ENCODE data around the gene UTP25.

The UTP25 gene, protein sequence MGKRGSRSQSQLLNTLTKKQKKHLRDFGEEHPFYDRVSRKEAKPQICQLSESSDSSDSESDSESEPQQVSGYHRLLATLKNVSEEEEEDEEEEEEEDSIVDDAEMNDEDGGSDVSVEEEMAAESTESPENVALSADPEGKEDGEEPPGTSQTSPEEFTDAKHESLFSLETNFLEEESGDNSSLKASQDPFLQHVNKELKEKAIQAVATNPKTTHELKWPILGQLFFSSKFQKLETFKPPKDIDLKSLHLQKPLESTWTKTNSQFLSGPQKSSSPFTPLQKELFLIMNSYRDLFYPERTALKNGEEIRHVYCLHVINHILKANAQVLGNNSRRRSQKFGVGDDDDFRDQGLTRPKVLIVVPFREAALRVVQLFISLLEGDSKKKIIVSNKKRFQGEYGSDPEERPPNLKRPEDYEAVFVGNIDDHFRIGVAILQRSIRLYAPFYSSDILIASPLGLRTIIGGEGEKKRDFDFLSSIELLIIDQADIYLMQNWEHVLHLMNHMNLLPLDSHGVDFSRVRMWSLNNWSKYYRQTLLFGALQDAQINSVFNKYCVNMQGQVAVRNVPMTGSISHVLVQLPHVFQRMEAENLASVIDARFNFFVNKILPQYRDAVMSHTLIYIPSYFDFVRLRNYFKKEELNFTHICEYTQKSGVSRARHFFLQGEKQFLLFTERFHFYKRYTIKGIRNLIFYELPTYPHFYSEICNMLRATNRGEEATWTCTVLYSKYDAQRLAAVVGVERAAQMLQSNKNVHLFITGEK

DNA sequence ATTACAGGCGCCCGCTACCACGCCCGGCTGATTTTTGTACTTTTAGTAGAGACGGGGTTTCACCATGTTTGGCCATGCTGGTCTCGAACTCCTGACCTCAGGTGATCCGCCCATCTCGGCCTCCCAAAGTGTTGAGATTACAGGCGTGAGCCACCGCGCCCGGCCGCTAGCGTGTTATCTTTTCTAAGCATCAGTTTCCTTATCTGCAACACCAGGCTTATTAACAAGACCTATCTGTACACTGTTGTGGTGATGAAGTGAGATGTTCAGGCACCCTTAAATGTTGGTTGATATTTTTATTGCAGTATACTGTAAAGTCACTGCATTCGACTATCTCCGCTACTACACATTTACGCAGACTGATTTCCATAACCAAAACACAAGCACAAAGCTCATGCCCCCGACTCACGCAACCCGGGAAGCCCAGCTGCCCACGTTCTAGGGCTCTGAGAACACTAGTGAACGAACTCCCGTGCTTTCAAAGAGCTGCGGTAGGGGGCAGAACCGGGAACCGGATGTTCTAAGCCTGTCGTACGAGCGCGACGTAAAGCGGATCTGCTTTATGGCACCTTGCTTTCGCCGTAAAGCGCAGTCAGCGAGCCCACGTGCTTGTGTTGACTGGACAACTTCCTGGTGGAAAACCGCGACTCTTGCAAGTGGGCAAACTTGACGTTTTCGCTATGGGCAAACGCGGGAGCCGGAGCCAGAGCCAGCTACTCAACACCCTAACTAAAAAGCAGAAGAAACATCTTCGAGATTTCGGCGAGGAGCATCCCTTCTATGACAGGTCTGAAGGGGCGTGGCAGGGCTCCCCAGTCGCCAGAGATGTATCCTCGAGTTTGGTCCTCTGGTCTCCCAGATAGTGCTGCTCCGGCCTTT lies at the start of gene UTP25:
Gene UTP25 (plus strand): TSS at position 589 of the 879 bp plus-strand sequence. CDS start 92 bp downstream, at position 681.
- no peaks in the 10 kb centered on the region for H3K27me3 ChIP-seq (ENCODE audit: control insufficient read depth, insufficient read depth, low read length)
- H3K9ac ChIP-seq (ENCODE audit: low read length) = no peak within 1 kb of the TSS
- peak within 1 kb of the TSS; percentile 45 for H3K27ac ChIP-seq (ENCODE audit: low read depth, low read length)
- no peaks in the 10 kb centered on the region for H3K4me1 ChIP-seq (ENCODE audit: control insufficient read depth, insufficient read depth, low read length)
- H3K4me3 ChIP-seq (ENCODE audit: low read length) = peak within 1 kb of the TSS; percentile 93
- peaks cover 2% of the 10 kb centered on the region for H3K36me3 ChIP-seq (ENCODE audit: control insufficient read depth, insufficient read depth, low read length)

DNA sequence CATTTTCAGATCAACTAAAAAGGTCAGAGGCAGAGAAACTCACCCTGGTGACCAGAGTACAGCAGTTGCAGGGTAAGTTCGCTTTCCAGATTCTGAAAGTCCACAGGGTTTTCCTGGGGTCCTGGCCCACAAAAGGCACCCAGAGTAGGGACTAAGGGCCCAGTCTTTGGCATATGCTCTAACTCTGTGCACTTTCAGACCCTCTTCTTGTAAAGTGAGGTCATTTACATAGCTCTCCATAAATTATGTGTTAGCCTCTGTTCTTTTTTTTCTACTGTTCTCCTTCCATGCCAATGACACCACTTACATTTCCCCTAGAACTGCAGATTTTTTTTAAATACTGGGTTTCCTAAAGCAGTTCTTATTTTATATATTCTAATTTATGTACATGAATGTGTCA lies 49.7 kb upstream of the UTP25 start:
- no peak overlapping the region for H3K27ac ChIP-seq (ENCODE audit: low read depth, low read length)
- peaks cover 3% of the 10 kb centered on the region for H3K36me3 ChIP-seq (ENCODE audit: control insufficient read depth, insufficient read depth, low read length)
- no peak overlapping the region for H3K9ac ChIP-seq (ENCODE audit: low read length)
- no peak overlapping the region for H3K4me3 ChIP-seq (ENCODE audit: low read length)
- no peaks in the 10 kb centered on the region for H3K27me3 ChIP-seq (ENCODE audit: control insufficient read depth, insufficient read depth, low read length)
- H3K4me1 ChIP-seq (ENCODE audit: control insufficient read depth, insufficient read depth, low read length) = no peaks in the 10 kb centered on the region

DNA sequence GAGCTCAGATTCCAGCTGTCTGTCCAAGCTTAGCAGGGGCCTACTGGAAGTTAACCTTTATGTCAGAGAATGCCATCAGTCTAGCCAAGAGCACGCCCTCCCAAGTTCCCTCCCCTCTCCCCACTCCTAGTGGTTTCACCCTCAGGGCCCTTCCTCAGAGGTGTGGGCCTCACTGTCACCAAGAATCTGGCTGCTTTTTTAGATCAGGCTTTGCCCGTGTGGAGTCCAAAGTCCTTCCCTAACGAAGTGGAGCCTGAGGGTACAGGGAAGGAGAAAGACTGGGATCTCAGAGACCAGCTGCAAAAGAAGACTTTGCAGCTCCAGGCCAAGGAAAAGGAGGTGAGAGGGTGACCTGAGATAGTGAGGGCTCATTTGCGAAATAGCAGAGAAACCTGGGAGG lies 47.5 kb upstream of the UTP25 start:
- Histone ChIP-seq H3K9ac (ENCODE audit: low read length) (no peak overlapping the region), H3K36me3 (ENCODE audit: control insufficient read depth, insufficient read depth, low read length) (peaks cover 3% of the 10 kb centered on the region), H3K27me3 (ENCODE audit: control insufficient read depth, insufficient read depth, low read length) (no peaks in the 10 kb centered on the region)

GRCh38 chr1:209783386-209783785 lies 44.4 kb upstream of the UTP25 start:
- Histone ChIP-seq H3K27me3 (ENCODE audit: control insufficient read depth, insufficient read depth, low read length) (no peaks in the 10 kb centered on the region), H3K36me3 (ENCODE audit: control insufficient read depth, insufficient read depth, low read length) (no peaks in the 10 kb centered on the region), H3K9ac (ENCODE audit: low read length) (no peak overlapping the region), H3K4me1 (ENCODE audit: control insufficient read depth, insufficient read depth, low read length) (peaks cover 19% of the 10 kb centered on the region), H3K27ac (ENCODE audit: low read depth, low read length) (no peak overlapping the region), H3K4me3 (ENCODE audit: low read length) (peak overlapping the region; percentile 81)

More for the DNA sequence above, 47.5 kb upstream of the UTP25 start:
- Histone ChIP-seq H3K4me1 (ENCODE audit: control insufficient read depth, insufficient read depth, low read length) (peaks cover 13% of the 10 kb centered on the region), H3K4me3 (ENCODE audit: low read length) (no peak overlapping the region), H3K27ac (ENCODE audit: low read depth, low read length) (no peak overlapping the region)

DNA sequence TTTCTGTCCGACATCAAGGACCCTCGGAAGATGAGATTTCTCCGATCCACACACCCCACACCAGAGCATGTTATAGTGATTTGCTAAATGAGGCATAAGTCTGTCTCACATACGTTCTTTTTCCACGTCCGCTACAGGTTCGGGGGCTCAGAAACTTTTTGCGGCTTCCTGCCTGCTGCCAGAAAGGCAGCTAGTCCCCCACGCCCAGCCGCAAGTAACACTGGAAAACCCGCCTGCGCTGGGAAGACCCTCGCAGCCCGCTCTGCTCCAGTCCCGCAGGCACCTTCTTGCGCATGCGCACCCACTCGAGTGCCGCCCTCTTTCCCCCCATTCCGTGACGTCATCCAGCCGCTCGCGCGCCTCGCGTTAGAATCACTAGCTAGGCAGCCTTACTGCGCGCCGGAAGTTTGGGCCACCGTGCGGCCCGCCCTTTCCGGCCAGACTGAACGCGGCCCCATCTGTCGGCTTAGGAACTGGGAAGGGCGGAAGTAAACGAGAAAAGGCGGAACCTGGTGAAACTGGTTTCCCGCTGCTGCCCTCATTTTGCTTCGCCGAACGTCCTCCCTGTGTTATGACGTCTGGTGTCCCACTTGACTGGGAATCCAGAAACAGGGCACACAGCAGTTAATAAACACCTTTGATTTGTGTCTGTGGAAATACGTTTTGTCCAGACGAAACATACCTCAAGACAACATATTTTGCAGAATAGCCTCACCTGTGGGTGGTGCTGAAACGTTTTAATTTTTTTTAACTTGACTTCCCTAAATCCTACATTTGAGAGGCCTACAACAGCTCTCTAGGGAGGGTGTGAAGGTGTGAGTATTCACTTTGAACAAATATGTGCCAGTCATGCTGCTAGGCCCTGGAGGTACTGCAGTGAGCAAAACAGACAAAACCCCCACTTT lies 43.3 kb upstream of the UTP25 start, which contains the start of gene C1orf74:
Gene C1orf74 (minus strand): TSS at position 295 of the 905 bp plus-strand sequence. CDS start 925 bp downstream, outside the sequence.
- peak within 1 kb of the TSS; percentile 89 for H3K27ac ChIP-seq (ENCODE audit: low read depth, low read length)
- H3K4me3 ChIP-seq (ENCODE audit: low read length) = peak within 1 kb of the TSS; percentile 81
- peak within 1 kb of the TSS; percentile 70 for H3K9ac ChIP-seq (ENCODE audit: low read length)
- no peaks in the 10 kb centered on the region for H3K36me3 ChIP-seq (ENCODE audit: control insufficient read depth, insufficient read depth, low read length)
- no peaks in the 10 kb centered on the region for H3K27me3 ChIP-seq (ENCODE audit: control insufficient read depth, insufficient read depth, low read length)
- peaks cover 21% of the 10 kb centered on the region for H3K4me1 ChIP-seq (ENCODE audit: control insufficient read depth, insufficient read depth, low read length)

DNA sequence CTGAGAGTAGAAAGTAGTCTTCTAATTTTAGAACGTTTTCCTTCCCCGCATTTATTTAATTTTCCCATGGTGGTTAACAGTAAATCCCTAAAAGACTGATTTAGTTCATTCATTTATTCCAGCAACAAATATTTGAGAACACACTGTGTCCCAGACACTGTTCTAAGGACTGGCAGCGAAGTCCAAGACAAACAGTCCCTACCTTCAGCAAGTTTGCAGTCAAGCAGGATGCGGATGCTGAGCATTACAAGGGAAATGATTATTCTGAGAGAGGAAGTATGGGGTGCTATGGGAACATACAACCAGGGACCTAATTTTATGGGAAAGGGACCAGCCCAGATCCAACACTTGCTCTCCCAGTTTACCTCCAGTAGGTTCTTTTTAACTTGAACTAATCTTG lies 42.2 kb upstream of the UTP25 start:
- no peak overlapping the region for H3K9ac ChIP-seq (ENCODE audit: low read length)
- no peaks in the 10 kb centered on the region for H3K36me3 ChIP-seq (ENCODE audit: control insufficient read depth, insufficient read depth, low read length)
- H3K4me1 ChIP-seq (ENCODE audit: control insufficient read depth, insufficient read depth, low read length) = peaks cover 21% of the 10 kb centered on the region
- no peak overlapping the region for H3K4me3 ChIP-seq (ENCODE audit: low read length)
- no peak overlapping the region for H3K27ac ChIP-seq (ENCODE audit: low read depth, low read length)
- H3K27me3 ChIP-seq (ENCODE audit: control insufficient read depth, insufficient read depth, low read length) = no peaks in the 10 kb centered on the region

DNA sequence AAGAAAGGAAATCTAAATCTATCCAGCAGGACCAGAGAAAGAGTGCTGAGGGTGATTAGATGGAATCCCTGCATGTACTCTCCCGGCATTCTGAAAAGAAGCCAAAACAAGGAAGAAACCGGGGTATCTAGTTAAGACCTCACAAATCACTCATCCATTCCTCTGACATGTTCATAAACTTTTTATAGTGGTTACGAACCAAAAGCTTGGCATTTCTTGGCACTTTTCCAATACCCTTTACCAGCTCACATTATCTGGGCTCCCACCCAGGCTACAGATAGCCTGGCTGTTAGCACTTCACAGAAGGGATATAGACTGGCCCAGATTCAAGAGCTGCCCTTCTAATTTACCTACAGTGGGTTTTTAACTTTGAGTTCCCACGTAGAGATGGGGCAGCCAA lies 41.6 kb upstream of the UTP25 start:
- no peak overlapping the region for H3K9ac ChIP-seq (ENCODE audit: low read length)
- no peaks in the 10 kb centered on the region for H3K36me3 ChIP-seq (ENCODE audit: control insufficient read depth, insufficient read depth, low read length)
- peaks cover 21% of the 10 kb centered on the region for H3K4me1 ChIP-seq (ENCODE audit: control insufficient read depth, insufficient read depth, low read length)
- no peaks in the 10 kb centered on the region for H3K27me3 ChIP-seq (ENCODE audit: control insufficient read depth, insufficient read depth, low read length)
- H3K4me3 ChIP-seq (ENCODE audit: low read length) = no peak overlapping the region
- no peak overlapping the region for H3K27ac ChIP-seq (ENCODE audit: low read depth, low read length)

DNA sequence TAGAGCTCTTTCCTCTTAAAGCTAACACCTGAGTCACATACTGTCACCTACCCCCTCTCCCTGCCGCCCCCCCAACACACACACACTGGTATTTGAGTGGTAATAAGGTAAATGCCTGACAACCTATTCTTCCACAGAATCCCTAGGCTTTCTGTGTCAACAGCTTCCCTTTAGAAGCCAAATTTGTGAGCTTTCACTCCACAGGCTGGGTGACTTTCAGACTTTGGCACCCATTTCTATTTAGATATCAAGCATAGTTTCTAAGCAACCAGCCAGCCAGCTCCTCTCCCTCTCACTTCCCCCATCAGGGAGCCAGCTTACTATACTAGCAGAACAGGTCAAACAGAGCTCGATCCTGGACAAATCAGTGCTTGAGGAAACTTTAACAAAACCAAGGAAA lies 40.2 kb upstream of the UTP25 start:
- Histone ChIP-seq H3K27ac (ENCODE audit: low read depth, low read length) (peak overlapping the region; percentile 92), H3K36me3 (ENCODE audit: control insufficient read depth, insufficient read depth, low read length) (no peaks in the 10 kb centered on the region), H3K27me3 (ENCODE audit: control insufficient read depth, insufficient read depth, low read length) (no peaks in the 10 kb centered on the region), H3K4me3 (ENCODE audit: low read length) (peak overlapping the region; percentile 27), H3K9ac (ENCODE audit: low read length) (no peak overlapping the region), H3K4me1 (ENCODE audit: control insufficient read depth, insufficient read depth, low read length) (peaks cover 21% of the 10 kb centered on the region)

- Histone ChIP-seq H3K9ac (ENCODE audit: low read length) (no peak overlapping the region), H3K27ac (ENCODE audit: low read depth, low read length) (no peak overlapping the region), H3K4me3 (ENCODE audit: low read length) (no peak overlapping the region), H3K27me3 (ENCODE audit: control insufficient read depth, insufficient read depth, low read length) (no peaks in the 10 kb centered on the region), H3K36me3 (ENCODE audit: control insufficient read depth, insufficient read depth, low read length) (no peaks in the 10 kb centered on the region), H3K4me1 (ENCODE audit: control insufficient read depth, insufficient read depth, low read length) (peaks cover 11% of the 10 kb centered on the region)
Observed at GRCh38 chr1:209789245-209789644, 38.5 kb upstream of the UTP25 start.

GRCh38 chr1:209790286-209791193 lies 37.2 kb upstream of the UTP25 start:
- Histone ChIP-seq H3K4me3 (ENCODE audit: low read length) (peak overlapping the region; percentile 1), H3K36me3 (ENCODE audit: control insufficient read depth, insufficient read depth, low read length) (no peaks in the 10 kb centered on the region), H3K27me3 (ENCODE audit: control insufficient read depth, insufficient read depth, low read length) (no peaks in the 10 kb centered on the region), H3K4me1 (ENCODE audit: control insufficient read depth, insufficient read depth, low read length) (peaks cover 8% of the 10 kb centered on the region), H3K27ac (ENCODE audit: low read depth, low read length) (no peak overlapping the region), H3K9ac (ENCODE audit: low read length) (no peak overlapping the region)
